HG03558 (cell line): ENCODE results near the gene SLC39A11.
"Not testable (repeated sequence)": the region's sequence is repeated elsewhere in the genome, so short reads cannot be mapped to it uniquely, and the experiment has no call there.

ENCODE experiments used
- ATAC-seq: cut with Tn5 transposase; IDR thresholded peaks from one replicate; pipeline ENCODE4 v1.9.1; 2021; ENCODE audit warnings: moderate number of reproducible peaks; ENCODE audit not compliant: unreplicated experiment; ENCODE audit errors: extremely low read depth

The SLC39A11 gene

DNA sequence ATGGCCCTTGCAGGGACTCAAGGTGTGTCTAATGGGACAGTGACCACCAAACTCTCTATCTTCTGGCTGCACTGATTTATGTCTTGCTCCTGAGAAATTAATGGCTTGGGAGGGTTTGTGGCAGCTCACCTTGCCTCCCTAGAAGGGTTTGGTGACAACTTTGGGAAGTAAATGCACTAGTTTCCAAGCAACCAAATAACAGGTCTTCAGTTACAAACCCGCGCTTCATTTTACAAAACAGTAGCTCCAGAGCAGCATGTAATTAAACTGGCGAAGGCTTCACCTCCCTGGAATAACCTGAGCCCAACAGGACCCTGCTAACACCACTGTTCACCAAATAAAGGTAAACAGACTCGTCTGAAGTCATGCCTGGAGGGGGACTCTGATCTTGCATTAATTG is 318.3 kb downstream of the SLC39A11 start:
- ATAC-seq, result no peak

DNA sequence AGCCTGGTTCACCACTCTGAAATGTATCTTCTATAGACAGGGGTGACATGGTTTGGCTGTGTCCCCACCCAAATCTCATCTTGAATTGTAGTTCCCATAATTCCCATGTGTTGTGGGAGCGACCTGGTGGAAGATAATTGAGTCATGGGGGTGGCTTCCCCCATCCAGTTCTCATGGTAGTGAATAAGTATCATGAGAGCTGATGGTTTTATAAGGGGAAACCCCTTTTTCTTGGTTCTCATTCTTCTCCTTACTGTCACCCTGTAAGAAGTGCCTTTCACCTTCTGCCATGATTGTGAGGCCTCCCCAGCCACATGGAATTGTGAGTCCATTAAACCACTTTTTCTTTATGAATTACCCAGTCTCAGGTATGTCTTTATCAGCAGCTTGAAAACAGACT is 319.3 kb downstream of the SLC39A11 start:
- ATAC-seq, result not testable (repeated sequence)

DNA sequence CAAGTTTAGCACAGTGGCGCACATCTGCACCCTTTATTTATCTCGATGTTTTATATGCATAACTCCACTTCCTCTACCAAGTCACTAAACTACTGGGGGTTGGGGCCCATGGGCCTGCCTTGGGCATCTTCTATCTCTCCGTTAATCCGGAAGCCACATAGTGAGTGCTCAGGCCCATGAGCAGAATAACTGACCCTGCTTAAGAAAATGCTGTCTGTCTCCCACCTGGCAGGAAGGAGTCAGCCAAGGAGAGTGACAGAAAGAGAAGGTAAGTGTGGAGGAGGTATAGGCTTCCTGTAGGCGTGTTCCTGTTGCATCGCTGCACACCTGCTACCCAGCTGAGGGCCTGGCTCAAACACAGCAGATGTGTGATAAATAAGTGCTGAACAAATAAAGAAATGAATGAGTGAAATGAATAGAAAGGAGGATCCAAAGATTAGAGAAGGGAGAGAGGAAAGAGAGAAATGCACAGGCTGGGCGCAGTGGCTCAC is 320.1 kb downstream of the SLC39A11 start:
- no peak for ATAC-seq

DNA sequence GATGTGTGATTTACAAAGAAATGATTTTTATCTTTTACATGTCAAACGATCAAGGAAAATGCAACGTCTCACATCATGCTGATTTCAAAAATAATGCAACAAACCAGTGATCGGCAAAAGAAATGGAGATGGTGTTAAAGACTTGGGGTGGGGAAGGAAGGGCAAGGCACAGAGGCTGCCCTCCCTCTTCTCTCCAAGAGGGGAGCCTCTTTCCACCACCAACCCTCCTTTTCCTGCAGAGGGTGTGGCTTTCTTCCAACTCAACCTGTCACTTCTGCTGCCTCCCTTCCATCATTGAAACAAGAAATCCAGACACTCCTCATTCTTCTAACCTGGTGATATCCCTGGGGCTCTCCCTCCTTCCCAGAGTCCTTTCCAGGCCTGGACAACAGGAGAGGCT is 320.8 kb downstream of the SLC39A11 start:
- no peak for ATAC-seq

DNA sequence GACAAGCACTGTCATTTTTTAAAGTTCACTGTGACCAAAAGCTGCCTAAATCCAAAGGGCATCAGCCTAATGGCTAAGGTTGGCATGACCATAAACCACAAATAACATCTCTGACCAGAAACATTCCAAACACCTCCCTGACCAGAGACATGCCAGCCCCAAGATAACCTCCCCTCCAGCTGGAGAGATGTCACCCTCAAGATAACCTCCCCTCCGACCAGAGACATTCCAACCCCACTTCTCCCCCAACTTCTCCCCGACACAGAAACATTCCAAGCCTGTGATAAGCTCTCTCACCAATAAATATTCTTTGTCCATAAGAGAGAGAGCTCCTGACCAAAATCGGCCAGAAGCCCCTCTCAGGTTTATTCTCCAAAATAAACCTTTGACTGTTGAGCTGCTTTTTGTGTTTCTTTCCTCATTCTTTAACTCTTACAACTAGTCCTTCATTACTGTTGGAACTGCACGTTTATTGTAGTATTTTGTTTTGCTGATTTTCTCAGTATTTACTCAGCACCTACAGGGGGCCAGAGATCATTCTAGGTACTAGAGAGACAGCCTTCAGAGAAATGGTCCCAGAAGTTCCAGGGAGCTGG is 325.6 kb downstream of the SLC39A11 start:
- no peak for ATAC-seq

DNA sequence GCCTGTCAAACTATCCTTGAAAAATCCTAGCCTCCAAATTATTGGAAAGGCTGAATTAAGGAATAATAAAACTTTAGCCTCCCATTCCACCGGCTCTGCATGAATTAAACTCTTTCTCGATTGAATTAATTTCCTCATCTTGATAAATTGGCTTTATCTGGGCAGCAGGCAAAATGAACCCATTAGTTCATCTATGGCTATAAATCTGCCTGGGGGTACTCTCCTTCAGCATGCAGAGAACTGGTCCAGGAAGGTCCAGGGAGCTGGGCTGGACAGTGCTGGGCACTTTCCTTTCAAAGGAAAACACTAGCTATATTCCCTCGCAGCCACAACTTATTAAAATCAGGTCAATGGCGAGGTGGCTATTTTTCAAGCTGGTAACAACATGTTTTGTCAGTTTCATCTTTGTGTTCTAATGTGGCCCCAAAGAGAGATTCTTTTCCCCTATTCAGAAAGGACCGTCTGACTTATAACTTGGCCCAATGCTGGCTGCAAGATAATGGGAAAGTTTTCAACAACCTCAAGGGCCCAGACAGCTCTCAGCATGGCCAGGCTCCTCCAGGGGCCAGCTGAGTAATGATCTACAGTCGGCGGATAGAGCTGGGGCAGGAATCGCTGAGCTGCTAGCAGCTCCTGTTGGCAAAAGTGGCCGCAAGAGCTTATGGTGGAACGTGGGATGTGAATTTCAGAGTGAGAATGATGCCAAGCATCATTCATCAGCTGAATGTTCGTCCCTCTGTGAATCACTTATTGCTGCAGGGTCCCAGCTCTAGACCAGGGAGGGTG is 326.9 kb downstream of the SLC39A11 start:
- ATAC-seq, result no peak

DNA sequence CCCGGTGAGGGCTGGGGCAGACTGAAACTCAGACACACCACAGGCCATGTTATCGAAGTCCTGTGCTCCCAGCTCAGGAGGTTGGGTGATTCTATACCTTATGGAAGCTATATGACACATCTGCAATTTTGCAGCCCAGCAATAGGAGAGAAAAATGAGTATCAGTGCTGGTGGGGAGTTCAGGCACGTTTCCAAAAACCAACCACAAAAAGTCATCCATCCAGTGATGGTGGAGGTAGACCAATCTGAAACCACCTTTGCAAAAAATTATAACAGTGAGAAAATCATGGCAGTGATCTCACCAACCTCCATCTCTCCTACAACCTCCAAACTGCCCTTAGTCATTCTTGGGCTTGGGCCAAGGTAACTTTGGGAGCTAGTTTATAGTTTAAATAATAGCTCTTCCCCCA is 327.9 kb downstream of the SLC39A11 start:
- ATAC-seq, result no peak

DNA sequence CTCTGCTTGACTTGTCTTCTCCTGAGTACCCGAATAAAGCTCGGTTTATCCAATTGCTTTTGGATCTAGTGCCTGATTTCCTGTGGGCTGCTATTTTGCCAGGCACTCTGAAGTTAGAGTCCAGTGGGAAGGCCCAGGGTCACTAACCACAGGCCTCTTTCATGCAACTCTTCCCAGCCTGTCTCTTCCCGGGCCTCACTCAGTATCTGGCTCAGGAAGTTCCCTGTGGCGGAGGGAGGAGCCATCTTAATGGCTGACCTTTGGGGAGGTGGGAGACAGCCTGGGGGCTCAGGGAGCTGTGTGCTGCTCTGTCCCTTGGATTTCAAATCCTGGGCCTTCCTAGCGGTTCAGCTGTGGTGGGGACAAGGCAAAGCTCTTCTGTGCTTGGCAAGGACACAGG is 328.5 kb downstream of the SLC39A11 start:
- ATAC-seq, result no peak

DNA sequence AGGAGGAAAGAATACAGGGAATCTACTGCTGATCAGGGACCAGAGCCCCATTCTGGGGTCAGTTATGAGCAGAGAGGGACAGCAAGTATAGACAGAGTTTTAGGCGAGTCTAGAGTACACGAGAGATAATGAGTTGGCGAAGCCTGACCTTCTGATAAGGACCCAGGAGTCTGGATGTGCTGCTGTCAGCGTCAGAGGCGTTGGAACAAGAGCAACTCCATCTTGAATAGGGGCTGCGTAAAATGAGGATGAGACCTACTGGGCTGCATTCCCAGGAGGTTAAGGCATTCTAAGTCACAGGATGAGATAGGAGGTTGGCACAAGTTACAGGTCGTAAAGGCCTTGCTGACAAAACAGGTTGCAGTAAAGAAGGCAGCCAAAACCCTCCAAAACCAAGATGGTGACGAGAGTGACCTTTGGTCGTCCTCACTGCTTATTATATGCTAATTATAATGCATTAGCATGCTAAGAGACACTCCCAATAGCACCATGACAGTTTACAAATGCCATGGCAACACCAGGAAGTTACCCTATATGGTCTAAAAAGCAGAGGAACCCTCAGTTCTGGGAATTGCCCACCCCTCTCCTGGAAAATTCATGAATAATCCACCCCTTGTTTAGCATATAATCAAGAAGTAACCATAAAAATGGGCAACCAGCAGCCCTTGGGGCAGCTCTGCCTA is 330.5 kb downstream of the SLC39A11 start:
- not testable (repeated sequence) for ATAC-seq

DNA sequence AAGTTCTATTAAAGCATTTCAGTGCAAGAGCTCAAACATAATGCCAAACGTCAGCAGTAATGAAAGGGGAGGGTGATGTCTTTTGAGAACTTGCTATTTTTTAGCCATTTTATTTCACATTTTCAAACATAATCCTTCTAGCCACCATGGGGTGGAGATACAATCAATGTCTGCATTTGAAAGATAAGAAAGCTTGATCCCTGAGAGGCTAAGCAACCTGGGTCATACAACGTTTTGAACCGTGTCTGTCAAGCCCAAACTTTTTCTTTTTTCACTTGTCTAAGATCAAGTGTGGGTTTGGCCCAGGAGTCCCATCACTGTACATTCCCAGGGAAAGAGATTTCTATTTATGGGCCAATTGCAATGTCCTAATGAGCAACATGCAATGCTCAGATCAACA is 331.1 kb downstream of the SLC39A11 start:
- ATAC-seq, result no peak

DNA sequence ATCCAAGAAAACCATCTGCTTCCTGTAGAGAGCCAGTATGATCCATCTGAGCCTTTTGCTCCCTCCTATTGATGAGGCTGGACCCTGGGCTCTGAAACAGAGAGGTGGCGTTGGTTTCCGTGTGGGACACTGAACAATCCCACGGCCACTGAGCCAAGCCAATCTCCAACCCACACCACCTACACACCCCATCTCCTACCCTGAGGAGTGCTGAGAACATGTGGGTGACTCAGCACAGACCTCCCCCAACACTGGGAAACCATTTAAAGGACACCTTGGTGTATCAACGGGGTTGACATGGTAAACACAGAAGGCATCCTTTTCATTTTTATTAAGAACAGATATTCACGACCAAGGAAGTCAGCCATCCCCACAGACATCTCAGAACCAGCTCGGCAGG is 332.1 kb downstream of the SLC39A11 start:
- ATAC-seq, result no peak

DNA sequence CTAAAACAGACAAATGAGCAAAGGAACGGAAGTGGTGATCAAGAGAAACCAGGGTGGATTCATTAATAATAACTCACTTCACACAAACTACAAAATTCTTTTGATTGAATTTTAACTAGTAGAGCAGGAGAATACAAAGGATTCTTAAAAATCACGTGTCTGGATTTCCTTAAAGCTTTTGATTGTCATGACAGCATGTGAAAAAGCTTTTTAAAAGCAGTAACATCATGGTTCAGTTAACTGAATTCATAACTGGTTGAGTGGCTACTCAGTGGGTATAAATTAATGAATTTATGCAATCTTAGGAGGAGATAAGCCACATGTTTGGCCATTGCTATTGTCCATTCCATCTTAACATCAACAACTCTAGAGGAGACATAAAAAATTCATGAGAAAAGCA is 333.2 kb downstream of the SLC39A11 start:
- ATAC-seq, result no peak

DNA sequence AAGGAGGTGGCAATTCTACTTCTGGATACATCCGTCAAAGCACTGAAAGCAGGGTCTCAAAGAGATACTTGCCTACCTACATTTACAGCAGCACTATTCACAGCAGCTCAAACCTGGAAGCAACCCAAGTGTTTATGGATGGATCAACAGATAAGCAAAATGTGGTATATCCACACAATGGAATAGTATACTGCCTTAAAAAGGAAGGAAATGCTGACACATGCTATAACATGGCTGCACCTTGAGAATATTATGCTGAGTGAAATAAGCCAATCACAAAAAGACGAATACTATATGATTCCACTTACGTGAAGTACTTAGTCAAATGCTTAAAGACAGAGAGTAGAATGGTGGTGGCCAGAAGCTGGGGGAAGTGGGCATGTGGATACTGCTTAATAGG is 336.2 kb downstream of the SLC39A11 start:
- no peak for ATAC-seq

DNA sequence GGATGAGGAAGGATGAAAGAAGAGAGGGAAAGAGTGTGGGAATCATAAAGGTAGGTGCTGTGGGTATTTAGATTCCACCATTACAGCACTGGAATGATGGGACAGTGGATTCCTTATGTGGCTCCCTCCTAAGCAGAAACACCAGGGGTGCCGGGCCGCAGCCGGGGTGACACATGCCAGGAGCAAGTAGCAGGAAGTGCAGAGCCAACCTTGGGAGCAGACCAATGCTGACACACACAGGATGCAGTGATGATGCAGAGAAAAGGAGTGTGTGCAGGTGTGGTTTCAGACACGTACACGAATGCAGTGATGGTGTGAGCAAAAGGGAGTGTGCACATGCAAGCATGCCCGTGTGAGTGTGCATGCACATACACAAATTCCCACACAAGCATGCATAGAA is 338.0 kb downstream of the SLC39A11 start:
- no peak for ATAC-seq

DNA sequence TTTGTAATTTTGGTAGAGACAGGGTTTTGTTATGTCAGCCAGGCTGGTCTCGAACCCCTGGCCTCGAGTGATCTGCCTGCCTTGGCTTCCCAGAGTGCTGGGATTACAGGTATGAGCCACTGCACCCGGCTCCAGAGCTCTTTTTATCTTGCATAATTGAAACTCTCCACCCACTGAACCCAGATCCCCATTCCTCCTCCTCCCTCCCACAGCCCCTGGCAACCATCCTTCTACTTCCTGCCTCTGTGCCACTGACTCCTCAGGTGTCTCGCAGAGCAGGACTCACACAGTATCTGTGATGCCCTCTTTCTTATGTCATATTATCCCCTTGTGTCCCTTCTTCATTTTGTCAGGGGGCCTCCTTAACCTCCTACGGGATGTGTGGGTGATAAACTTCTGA is 340.7 kb downstream of the SLC39A11 start:
- no peak for ATAC-seq

DNA sequence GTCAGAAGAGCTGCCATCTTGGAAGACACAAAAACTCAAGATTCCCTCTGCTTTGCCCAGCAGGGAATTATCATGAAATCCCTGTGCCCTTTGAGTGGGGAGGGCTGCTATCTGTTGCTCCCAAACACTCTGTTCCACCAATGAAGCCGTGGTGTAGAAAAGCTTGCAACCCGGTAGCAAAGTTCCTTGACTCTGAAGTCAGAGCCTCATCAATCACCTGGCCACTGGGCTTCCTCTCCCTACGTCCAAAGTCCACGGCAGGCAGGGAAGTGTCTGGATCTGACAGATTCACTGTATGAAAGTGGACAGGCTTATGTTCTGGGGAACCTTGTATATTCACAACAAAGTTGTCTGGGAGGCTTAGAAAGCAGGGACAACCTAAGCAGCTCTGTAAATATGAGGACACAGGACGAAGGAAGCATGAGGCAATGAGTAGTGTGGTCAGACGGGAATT is 343.3 kb downstream of the SLC39A11 start:
- no peak for ATAC-seq

DNA sequence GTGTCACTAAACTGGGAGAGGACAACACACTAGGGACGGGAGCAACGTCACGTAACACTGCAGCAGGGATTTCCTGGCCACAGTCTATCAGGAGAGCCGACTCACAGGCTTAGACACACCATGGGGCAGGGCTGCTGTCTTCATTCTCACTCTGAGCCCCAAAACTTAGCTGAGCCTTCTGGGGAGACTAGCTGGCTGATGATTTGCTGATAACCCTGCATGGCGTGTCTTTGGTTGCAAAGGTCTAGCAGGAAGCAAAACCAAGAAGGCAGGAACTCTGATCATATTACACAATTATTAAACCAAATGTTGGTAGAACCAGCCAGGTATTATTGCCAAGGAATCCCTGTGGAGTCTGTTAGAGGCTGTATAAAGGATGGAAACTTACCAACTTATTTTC is 345.0 kb downstream of the SLC39A11 start:
- no peak for ATAC-seq

DNA sequence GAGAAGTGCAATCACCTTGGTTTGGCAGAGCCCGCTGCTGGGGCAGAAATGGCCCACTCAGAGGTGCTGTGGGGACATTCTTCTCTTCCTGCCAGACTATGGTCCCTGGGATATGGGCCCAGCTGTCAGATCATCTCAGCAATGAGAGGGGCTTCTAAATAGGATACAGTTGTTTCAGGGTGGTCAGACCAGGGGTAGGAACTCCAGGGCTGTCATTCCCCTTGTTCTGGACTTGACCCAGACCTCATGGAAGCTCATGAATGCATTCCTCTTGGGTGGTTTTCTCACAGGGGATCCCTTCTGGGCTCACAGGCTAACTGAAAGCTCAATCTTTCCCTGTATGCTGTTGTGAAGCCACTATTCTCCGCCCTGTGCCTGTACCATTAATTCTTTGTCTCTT is 347.2 kb downstream of the SLC39A11 start:
- no peak for ATAC-seq

DNA sequence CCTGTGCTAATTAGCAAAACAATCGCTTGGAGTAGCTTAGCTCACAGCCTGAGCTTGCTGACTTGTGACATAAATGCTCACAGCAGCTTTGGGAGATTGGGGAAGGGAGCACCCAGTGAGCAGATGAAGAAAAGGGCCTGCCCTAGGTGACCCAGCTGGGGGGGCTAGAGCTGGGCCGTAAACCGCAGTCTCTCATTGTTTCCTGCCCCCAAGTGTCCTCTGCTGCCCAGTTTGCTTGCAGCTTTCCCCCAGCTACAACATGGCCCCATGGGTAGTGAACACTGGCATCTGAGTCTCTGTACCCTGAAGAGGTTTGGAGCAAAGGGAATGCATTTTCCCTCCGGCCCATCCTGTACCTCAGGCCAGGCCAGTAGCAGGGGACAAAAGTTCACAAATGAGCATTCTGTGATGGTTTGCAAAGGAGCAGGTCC is 349.4 kb downstream of the SLC39A11 start:
- ATAC-seq, result no peak

DNA sequence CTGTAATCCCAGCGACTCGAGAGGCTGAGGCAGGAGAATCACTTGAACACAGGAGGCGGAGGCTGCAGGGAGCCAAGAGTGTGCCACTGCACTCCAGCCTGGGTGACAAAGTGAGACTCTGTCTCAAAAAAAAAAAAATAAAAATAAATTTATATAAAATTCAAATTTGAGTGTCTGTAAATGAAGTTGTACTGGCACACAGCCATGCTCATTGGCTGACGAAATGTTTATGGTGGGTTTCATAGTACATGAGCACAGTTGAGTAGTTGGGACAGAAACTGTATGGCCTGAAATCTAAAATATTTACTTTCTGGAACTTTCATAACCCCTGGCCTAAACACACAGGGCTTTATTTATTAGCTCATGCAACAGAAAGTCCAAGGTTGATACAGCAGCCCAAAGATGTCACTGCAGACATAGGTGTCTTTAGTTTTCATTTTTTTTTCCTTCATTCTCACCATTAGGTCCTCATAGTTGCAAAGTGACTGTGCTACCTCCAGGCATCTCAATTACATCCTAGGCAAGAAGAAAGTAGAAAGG is 355.3 kb downstream of the SLC39A11 start:
- ATAC-seq, result no peak

DNA sequence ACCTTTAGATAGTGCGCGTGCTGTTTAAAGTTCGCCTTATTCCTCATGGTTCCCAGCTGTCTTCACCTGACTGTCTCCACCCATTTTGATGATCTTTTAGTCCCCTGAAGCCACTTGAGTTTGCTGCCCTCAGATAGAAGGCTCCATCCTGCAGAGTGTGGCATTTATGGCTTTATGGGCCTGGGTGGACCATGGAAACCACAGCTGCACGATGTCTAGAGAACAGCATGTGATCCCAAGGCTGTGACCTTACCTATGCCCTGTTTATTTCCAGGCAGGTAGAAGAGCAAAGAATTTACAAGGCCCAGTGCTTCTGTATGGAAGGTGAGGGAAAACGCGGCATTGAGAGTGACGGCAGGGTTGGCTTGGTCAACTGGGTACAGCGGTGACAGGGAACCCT is 356.9 kb downstream of the SLC39A11 start:
- no peak for ATAC-seq
